Stimulated activated CD8-positive, alpha-beta memory T cell treated with anti-CD3 and anti-CD28 coated beads, Interleukin-4, amount 100 ng/mL, for 24 hours (primary cell): Measurements from ENCODE around the gene MARCHF3.
"Not testable (repeated sequence)": the region's sequence is repeated elsewhere in the genome, so short reads cannot be mapped to it uniquely, and the experiment has no call there.

Experiments used
- DNase-seq: peaks from one replicate; pipeline ENCODE4 v3.0.0-alpha.2; 2020; ENCODE audit warnings: low read depth

Gene MARCHF3, protein sequence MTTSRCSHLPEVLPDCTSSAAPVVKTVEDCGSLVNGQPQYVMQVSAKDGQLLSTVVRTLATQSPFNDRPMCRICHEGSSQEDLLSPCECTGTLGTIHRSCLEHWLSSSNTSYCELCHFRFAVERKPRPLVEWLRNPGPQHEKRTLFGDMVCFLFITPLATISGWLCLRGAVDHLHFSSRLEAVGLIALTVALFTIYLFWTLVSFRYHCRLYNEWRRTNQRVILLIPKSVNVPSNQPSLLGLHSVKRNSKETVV

DNA sequence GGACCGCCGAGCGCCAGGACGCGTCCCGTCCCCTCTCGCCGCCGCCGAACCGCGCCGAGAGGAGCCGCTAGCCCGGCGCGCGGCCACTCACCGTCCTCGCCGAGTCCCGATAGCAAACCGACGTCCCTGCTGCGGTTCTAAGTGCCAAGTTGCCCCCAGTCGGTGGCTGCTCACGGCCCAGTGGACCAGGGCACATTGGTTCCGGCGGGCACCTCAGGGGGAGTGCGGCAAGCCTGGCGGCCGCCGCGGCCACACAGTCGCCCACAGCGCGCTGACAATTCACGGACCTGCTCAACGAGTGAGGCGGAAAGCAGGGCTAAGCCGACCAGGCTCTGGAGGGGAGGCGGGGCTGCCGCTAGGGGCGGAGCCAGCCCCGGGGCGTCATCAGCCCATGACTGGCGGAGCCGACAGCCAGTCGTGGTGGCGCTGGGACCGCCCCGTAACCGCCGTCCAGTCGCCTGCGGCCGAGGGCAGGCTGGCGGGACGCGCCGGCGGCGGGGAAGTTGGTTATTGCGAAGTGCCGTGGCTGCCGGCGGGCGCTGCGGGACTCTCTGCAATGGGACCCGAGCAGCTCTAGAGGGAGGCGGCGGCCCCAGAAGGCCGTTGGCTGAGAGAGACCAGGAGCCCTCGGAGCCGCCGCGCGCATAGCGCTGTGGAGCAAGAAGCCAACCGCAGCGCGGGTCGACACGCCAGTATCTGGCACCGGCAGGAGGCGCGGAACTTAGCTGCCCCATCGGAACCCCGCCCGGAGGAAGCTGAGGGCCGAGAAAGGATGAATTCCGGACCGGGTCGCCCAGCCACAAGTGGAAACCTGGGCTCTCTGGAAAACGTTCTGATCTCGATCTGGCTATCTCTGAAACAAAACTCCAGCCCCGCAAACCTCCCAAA is at the start of gene MARCHF3:
Gene MARCHF3 (minus strand): TSS at position 300 of the 888 bp plus-strand sequence. CDS start 112,387 bp downstream, outside the sequence.
- peak; percentile 93 for DNase-seq

GRCh38 chr5:127079994-127080491 is 49.7 kb upstream of the MARCHF3 start:
- DNase-seq = no peak

- no peak for DNase-seq
Measured at GRCh38 chr5:127077366-127077765, 47.0 kb upstream of the MARCHF3 start.

GRCh38 chr5:127076315-127077129 is 46.2 kb upstream of the MARCHF3 start:
- DNase-seq = no peak

- no peak for DNase-seq
Measured at GRCh38 chr5:127074466-127074865, 44.1 kb upstream of the MARCHF3 start.

DNA sequence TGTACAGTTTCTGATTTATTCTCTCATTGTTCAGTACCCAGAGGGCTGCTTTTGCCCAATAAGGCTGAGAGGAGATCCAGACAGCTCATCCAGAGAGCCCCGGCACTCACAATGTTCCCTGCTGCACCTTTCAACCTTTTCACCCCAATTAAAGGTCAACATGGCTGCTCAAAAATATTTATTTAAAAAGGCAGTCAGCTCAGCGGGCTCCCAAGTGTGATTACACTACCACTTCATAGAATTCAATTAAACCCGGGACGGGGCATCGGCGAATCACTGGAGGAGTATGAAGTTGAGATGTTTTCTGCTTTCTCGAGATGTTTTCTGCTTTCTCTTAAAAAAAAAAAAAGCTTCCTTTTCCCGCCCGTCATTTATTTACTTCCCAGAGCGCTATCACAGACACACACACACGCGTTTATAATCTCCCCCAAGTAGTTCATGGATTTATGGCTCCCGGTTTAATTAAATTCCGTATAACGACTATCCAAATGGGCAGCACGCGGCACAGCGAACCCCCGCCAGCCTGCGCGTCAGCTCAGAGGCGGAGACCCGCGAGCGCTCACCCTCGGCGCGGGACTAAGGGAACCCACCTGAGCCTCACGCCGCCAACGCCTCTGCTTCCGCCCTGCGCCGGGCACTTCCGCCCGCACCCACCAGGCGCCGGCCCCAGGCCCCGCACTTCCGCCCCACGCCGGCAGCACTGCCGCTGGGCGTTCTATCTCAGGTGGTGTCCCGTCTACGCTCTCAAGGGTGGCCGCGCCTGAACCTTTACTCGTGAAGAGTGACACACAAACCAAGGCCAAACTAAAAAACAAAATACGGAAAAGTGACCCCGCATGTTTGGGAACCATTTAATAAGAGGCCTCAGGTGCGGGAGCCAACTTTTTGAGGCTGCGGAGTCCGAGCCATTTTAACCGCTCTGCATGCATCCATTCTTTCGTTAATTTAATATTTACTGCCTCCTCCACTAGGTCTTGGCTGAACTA is 42.8 kb upstream of the MARCHF3 start, which contains the start of gene C5orf63:
Gene C5orf63 (minus strand): TSS at position 642 of the 986 bp plus-strand sequence. CDS start 14,507 bp downstream, outside the sequence.
- peak; percentile 65 for DNase-seq

DNA sequence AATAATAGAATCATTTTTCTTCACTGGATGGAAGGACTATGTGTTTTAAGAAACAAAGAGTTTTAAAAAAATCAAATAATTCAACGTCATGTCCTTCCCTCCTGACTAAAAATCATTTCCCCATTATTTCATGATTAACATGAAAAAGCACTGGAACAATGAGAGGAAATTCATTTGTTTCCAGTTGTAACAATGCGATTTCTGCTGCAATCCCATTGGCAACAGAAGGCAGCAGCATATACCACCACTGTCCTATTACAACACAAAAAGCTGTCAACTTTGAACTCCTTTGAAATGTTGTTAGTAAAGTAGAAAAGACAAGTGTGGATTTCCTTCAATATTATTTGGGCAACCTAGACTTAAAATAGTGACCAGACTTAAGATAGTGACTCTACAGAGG is 39.9 kb upstream of the MARCHF3 start:
- no peak for DNase-seq

DNA sequence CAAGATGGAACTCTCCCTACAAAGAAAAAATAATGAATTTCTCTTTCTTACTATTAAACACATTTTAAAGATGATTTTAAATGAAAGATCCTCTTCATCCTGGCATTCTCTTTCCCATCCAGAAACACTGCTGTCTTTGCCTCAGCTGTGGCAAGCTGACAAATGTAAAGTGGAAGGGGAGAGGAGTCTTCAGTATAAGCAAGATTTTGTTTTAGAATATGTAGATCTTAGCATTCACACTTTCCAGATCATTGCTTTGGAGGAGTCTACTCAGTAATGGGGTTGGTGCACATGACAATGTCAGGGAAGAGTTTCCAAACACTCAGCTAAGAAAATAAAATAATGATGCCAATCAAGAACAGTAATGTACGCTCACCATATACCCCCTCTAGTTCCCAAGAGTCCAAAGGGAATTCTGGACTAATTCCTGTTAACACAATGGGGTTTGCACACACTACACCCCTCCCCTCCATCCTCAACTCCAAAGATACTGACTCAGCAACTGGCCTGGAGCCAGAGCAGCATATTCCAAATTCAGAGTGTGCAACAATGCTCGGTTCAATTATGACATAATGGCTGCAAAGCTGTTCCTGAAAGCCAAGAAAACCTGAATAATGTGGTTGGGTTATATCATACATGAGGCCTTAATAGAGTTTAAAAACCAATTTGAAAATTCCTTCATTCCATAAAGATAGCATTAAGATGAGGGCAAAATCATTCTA is 38.3 kb upstream of the MARCHF3 start:
- no peak for DNase-seq

- no peak for DNase-seq
Measured at GRCh38 chr5:127066721-127067120, 36.4 kb upstream of the MARCHF3 start.

GRCh38 chr5:127064253-127064840 is 34.0 kb upstream of the MARCHF3 start:
- DNase-seq = no peak

DNA sequence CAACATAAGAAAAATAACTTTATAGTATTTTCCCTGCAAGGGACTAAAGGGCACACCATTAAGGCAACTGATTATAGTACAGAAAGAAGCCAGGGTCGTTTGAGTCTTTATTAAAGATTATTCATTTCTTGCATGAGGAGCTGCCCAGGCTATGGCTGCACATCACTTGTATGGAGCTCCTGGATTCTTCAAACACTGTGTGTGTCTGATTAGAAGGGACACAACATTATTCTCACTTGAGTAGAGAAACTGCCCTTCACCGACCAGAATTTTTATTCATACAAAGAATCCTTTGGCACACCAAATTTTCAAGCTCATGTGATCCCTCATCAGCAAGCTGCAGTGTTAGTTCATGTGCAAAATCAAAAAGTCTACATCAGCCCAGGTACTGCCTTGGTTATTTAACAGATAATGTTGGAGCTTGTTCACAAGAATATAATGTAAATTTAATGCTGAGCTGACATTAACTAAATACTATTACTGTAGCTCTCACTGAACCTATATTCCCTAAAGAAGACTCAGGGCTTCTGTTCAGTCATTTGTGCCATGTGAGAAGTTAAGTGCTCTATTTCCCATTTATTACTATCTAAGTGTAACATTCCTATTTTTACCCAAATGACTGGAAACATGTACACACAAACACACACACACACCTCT is 33.0 kb upstream of the MARCHF3 start:
- DNase-seq = no peak

- no peak for DNase-seq
Measured at GRCh38 chr5:127061956-127062355, 31.6 kb upstream of the MARCHF3 start.

GRCh38 chr5:127061537-127061936 is 31.2 kb upstream of the MARCHF3 start:
- DNase-seq = no peak

DNA sequence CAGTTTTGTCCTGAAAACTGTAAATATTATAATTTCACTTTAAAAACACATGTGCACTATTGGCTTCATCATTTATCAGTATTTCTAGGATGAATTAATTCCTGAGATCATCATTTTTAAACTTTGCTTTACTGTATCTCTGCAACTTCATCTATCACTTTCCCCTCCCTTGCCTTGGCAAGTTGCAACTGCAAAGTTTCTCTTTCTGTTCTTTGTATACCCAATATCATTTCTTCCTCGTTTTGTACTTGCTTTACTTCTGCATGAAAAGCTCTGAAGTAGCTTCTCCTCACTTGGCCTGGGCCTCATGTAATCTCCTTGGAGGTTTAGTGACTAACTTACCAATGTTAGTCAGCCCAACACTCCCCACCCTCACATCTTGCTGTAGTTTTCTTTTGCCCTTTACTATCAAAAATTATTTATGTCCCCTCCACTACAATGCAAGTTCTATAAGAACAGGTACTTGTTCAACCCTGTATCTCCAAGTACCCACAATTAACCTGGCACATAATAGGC is 30.2 kb upstream of the MARCHF3 start:
- DNase-seq = no peak

GRCh38 chr5:127056896-127057295 is 26.5 kb upstream of the MARCHF3 start:
- no peak for DNase-seq

- no peak for DNase-seq
Measured at GRCh38 chr5:127055880-127056653, 25.7 kb upstream of the MARCHF3 start.

GRCh38 chr5:127053551-127053950 is 23.2 kb upstream of the MARCHF3 start:
- DNase-seq = not testable (repeated sequence)

- DNase-seq = no peak
Measured at GRCh38 chr5:127053049-127053448, 22.7 kb upstream of the MARCHF3 start.
